GM19452 (cell line): ENCODE measurements around the gene DCAF17.
"Not testable (repeated sequence)": the region's sequence is repeated elsewhere in the genome, so short reads cannot be mapped to it uniquely, and the experiment has no call there.

Source experiments
- ATAC-seq: cut with Tn5 transposase; IDR thresholded peaks from one replicate; pipeline ENCODE4 v1.9.1; 2021; ENCODE audit not compliant: unreplicated experiment

The DCAF17 gene

GRCh38 chr2:171410101-171410500, 23.9 kb upstream of the DCAF17 start:
- no peak for ATAC-seq

DNA sequence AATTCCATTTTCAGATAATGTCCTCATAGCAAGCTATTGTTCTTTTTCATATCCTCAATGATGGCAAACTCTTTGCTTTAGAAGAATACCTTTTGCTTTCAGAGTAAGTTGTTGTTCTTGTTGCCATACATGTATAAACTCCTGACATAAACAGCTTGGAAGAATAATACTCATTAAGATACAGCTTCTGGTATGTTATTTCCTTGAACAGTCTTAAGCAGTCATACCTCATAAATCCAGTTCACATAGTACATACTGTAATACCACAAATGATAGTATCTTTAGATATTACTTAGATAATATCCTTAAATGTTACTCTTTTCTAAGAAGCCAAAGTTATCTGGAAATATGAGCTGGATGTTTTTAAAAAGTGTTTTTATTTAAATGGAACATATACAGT, 23.4 kb upstream of the DCAF17 start:
- ATAC-seq = no peak

GRCh38 chr2:171411214-171411613, 22.8 kb upstream of the DCAF17 start:
- no peak for ATAC-seq

- ATAC-seq = no peak
These were observed 22.1 kb upstream of the DCAF17 start for GRCh38 chr2:171411791-171412483.

DNA sequence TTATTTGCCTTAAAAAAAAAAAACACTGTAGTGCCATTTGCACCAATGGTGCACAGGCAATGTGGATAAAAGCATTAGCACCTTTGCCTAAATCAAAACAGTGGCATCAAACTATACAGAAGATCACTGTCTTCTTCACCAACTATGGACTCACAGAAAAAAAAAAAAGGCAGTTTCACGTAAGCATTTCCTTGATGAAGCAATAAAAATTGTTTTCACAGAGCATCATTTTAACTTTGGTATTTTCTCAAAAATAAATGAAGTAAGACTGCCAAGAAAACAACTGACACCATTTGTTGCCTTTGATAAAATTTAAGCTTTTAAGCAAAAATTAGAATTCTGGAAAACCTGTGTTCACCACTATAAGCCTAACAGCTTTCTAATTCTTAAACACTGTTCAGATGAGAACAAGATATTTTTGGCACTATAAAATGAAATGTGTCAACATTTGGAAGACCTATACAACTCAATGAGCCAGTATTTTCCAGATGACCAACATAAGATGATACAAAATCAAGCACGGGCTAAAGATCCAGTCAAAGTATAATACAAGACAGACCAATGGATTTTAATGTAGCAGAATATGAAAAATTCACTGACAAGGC, 21.4 kb upstream of the DCAF17 start:
- ATAC-seq = no peak

DNA sequence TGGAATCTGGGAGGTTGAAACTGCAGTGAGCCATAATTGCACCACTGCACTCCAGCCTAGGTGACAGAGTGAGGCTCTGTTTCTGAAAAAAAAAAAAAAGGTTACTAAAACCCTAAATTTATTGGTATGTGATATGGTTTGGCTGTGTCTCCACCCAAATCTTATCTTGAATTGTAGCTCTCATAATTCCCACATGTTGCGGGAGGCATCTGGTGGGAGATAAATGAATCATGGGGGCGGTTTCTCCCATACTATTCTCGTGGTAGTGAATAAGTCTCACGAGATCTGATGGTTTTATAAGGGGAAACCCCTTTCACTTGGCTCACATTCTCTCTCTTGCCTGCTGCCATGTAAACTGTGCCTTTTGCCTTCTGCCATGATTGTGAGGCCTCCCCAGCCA, 19.4 kb upstream of the DCAF17 start:
- ATAC-seq = not testable (repeated sequence)

GRCh38 chr2:171416009-171416926, 17.8 kb upstream of the DCAF17 start:
- peak; percentile 93 for ATAC-seq

GRCh38 chr2:171419333-171419732, 14.7 kb upstream of the DCAF17 start:
- no peak for ATAC-seq

DNA sequence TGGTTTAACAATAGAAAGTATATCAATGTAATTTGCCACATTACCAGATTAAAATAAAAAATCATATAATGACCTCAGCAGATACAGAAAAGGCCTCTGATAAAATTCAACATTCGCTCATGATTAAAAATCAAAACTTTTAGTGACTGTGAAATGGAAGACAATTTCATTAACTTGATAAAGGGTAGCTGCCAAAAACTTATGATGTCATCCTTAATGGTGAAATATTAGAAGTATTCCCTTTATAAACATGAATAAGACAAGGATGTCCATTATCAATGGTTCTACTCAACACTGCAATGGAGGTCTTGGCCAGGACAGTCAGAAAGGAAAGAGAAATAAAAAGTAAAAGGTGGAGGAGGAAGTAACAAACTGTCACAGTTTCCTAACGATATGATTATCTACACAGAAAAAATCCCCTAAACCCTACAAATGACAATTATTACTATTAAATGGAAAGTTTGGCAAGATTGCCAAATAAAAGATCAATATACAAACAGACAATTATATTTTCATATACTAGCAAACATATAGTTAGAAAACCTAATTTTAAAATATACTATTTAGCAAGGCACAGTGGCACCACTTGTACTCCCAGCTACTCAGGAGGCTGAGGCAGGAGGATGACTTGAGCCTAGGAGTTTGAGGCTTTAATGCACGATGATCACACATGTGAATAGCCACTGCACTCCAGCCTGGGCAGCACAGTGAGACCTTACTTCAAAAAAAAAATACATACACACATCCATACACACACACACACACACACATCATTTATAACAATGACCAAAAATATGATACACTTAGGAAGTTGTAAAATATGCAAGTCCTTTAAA, 13.1 kb upstream of the DCAF17 start:
- ATAC-seq = no peak

- ATAC-seq = not testable (repeated sequence)
These were observed 11.1 kb upstream of the DCAF17 start for GRCh38 chr2:171422710-171423495.

DNA sequence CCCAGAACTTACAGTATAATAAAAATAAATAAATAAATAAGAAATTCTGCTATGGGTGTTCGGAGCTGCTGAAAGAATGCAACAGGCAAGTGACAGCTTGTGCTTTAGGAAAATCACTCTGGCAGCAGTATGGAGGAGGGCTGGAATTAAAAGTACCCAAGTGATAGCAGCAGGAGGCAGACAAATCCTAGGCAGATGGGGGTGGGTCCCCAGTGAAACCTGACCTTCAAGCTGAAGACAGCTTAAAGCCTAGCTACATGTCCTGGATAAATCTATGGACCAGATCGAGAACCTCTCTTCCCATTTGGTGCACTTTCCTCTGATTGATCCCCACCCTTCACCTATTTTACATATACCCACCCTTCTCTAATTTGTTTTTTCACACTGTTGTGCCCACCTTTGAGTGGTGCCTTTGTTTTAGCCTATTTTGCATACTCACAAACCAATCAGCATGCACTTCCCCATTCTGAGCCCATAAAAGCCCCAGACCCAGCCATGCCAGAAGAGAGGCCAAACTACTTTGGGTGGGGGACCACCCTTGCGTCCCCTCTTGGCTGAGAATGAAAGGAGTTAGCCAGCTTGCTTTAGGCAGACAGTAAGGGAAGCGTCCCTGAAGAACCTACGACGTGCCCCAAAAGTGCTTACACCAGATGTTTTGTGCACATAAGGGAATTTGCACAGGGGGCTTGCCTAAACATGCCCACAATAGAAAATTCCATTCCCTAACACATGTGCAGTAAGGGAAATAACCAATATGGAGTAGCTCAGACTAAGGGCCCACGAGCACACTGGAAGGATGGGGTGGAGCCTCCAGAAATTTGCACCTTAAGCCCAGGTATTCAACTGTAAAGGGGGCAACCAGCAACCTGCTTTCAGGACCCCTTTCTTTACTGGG, 3.3 kb upstream of the DCAF17 start:
- no peak for ATAC-seq

GRCh38 chr2:171431677-171432167, 2.3 kb upstream of the DCAF17 start:
- ATAC-seq = no peak

DNA sequence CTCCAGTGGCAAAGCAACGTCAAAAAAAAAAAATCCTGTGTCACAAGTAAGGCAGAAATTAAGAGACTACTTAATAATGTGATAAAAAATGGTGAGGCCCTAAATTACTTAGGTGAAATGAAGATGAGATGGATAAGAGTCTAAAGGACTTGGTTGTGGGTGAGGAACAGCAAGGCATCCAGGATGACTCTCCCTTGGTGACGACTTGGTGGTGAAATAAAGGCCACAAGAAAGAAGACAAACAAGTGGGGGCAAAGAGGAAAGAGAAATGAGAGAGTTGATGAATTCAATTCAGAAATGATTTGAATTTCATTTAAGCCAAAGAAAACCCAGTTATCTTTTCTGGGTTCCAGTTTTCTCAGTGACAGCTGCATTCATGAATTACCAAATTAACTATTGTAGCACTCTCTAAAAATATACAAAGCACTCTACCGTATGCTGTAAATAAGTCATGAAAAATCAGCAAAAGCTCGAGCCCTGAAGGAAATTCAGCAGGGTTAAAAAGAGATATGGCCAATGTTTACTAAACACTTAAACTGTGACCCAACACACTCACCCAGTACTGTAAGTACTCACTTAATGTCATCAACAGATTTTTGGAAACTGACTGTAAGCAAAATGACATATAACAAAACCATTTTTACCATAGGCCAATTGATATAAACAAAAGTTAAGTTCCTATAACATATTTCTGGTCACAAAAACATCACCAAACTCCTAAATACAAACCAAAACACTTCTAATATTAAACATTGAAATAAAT, 1.6 kb upstream of the DCAF17 start:
- no peak for ATAC-seq

GRCh38 chr2:171432969-171433762, 860 bp upstream of the DCAF17 start:
- ATAC-seq = no peak

DNA sequence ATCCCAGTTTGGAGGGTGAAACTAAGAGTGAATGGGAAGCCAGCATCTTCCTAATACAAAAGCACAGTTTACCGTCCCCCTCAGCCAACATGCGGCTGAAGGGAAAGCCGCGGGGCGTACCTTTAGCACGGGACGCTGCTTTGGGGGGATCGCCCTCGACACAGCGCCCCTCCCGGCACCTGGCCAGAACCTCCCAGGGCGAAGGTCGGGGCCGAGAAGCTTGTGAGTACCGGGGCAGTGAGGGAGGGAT, 338 bp upstream of the DCAF17 start, which contains the start of gene METTL8:
TSS of gene METTL8 (minus strand) at position 228 of the 250 bp plus-strand sequence. CDS start 41,805 bp downstream, outside the sequence.
- ATAC-seq = no peak

GRCh38 chr2:171436307-171436706, 2.3 kb downstream of the DCAF17 start:
- ATAC-seq = no peak

- ATAC-seq = no peak
These were observed 7.4 kb downstream of the DCAF17 start for GRCh38 chr2:171441470-171441869.

DNA sequence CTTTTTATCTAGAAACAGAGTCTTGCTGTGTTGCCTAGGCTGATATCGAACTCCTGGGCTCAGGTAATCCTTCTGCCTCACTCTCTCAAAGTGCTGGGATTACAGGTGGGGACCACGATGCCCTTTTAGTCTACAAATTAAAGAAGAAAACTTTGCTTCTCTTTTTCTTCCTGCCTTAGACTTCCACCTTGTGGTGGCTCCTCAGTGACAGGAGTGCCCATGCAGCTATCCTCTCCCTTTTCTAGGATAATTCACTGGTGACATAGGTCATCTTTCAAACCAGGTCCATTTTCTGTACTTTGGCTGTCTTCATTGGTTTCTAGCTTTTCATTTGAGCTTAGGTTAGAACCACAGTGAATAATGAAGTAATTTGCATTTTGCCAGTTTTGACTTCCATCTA, 13.6 kb downstream of the DCAF17 start:
- ATAC-seq = no peak
